MCF 10A (cell line): ENCODE measurements around the gene ANKRD61. TPM values are rescaled to one million over a fixed set of nuclear protein-coding genes. Genes with fewer than 3 reads are reported as not detected.
"Not testable (repeated sequence)": the region's sequence is repeated elsewhere in the genome, so short reads cannot be mapped to it uniquely, and the experiment has no call there.

ENCODE experiments used
- BruUV-seq: library from RNA; stranded (reverse); fragments of 400-500 nt; replicated peaks from 2 replicates; lab custom pipeline; 2021; lab: Mats Ljungman, UMichigan
- CTCF ChIA-PET: fragments of 300-600 bp; sonication (Branson Sonifier 250); formaldehyde crosslinking; extraction: SDS; loops from one replicate; lab custom pipeline; 2021; ENCODE audit warnings: antibody characterized with exemption, inconsistent platforms; lab: Yijun Ruan, JAX
- POLR2A ChIA-PET: fragments of 300-600, 350-650 bp; sonication (Branson Sonifier 250); formaldehyde crosslinking; extraction: SDS; loops from one replicate; lab custom pipeline; 2020; ENCODE audit warnings: antibody characterized with exemption, inconsistent platforms; lab: Yijun Ruan, JAX
- DNase-seq: peaks from one replicate; pipeline ENCODE4 v3.0.0-alpha.2; 2018; ENCODE audit not compliant: unreplicated experiment
- H3K27ac Mint-ChIP-seq: one replicate; pipeline ENCODE4 v1.8.0; 2022; ENCODE audit warnings: mild to moderate bottlenecking, low read depth, mixed read lengths; ENCODE audit not compliant: unreplicated experiment
- H3K27me3 Mint-ChIP-seq: one replicate; pipeline ENCODE4 v1.8.0; 2022; ENCODE audit warnings: mixed read lengths; ENCODE audit not compliant: insufficient read depth, unreplicated experiment
- H3K36me3 Mint-ChIP-seq: one replicate; pipeline ENCODE4 v1.8.0; 2022; ENCODE audit warnings: mild to moderate bottlenecking, moderate library complexity, mixed read lengths; ENCODE audit not compliant: insufficient read depth, unreplicated experiment
- H3K4me1 Mint-ChIP-seq: one replicate; pipeline ENCODE4 v1.8.0; 2022; ENCODE audit warnings: mixed read lengths; ENCODE audit not compliant: insufficient read depth, unreplicated experiment
- H3K4me3 Mint-ChIP-seq: one replicate; pipeline ENCODE4 v1.8.0; 2022; ENCODE audit warnings: mild to moderate bottlenecking, moderate library complexity, mixed read lengths; ENCODE audit not compliant: unreplicated experiment
- H3K9me3 Mint-ChIP-seq: one replicate; pipeline ENCODE4 v1.8.0; 2022; ENCODE audit warnings: mixed read lengths; ENCODE audit not compliant: unreplicated experiment
- CTCF ChIP-seq: fragments of 200-600 bp; IDR thresholded peaks from one replicate; pipeline ENCODE4 v1.8.0; 2022; ENCODE audit warnings: antibody characterized with exemption, mild to moderate bottlenecking; ENCODE audit not compliant: unreplicated experiment
- intact Hi-C: fragments of 100-400 bp; cut with micrococcal nuclease; formaldehyde crosslinking; loops from 2 replicates; pipeline ENCODE4 v1.14.1; 2022
- total RNA-seq: library from RNA; stranded (reverse); gene quantifications from 2 replicates; pipeline ENCODE4 v1.2.3, GENCODE V29; 2022

The ANKRD61 gene
- total RNA-seq, 1 experiment from 2014 or later = not detected

- peaks cover 31% of the 10 kb centered on the region for H3K36me3 Mint-ChIP-seq
- TSS peak; percentile 63 for BruUV-seq
- H3K4me3 Mint-ChIP-seq = peak within 1 kb of the TSS; percentile 83
- no peaks in the 10 kb centered on the region for H3K9me3 Mint-ChIP-seq
- peak; percentile 99 for DNase-seq
- no peaks in the 10 kb centered on the region for H3K27me3 Mint-ChIP-seq
- POLR2A ChIA-PET = interaction anchor here (0.6 to 4.7 kb wide), 12 partner anchors 11 to 439 kb away, joined by 3 to 38 read pairs (median 4); partner anchors contain the start of gene DAGLB
- intact Hi-C loops = no loop called here
- TF ChIP-seq CTCF = no peak
- peak within 1 kb of the TSS; percentile 88 for H3K27ac Mint-ChIP-seq
- peaks cover 33% of the 10 kb centered on the region for H3K4me1 Mint-ChIP-seq
- CTCF ChIA-PET = interaction anchor here (0.6 to 2.5 kb wide), 4 partner anchors 8 to 98 kb away, joined by 3 to 9 read pairs (median 4); no protein-coding TSS in a partner anchor
These were observed 22.2 kb upstream of the ANKRD61 start, which contains the start of the genes AIMP2 and PMS2 for GRCh38 chr7:6008668-6009611. Gene AIMP2 (plus strand): TSS chr7:6009272. CDS start chr7:6009364, 92 bp downstream. Gene PMS2 (minus strand): TSS chr7:6009049. CDS start chr7:6009019, 30 bp downstream.

- peak overlapping the region; percentile 88 for H3K27ac Mint-ChIP-seq
- H3K9me3 Mint-ChIP-seq, DNase-seq, intact Hi-C loops, CTCF ChIA-PET, H3K27me3 Mint-ChIP-seq, BruUV-seq: not testable (repeated sequence)
- H3K4me3 Mint-ChIP-seq = peak overlapping the region; percentile 83
- H3K4me1 Mint-ChIP-seq = peaks cover 39% of the 10 kb centered on the region
- POLR2A ChIA-PET = interaction anchor here (1.0 to 1.2 kb wide), 2 partner anchors 73 to 96 kb away, joined by 3 to 8 read pairs; no protein-coding TSS in a partner anchor
- peaks cover 27% of the 10 kb centered on the region for H3K36me3 Mint-ChIP-seq
These were observed 20.8 kb upstream of the ANKRD61 start for GRCh38 chr7:6010370-6010769.

- DNase-seq = no peak
- Mint-ChIP-seq H3K27me3 (no peaks in the 10 kb centered on the region), H3K4me3 (peak overlapping the region; percentile 83), H3K9me3 (no peaks in the 10 kb centered on the region), H3K36me3 (peaks cover 39% of the 10 kb centered on the region), H3K27ac (no peak overlapping the region), H3K4me1 (peaks cover 45% of the 10 kb centered on the region)
- no TSS peak for BruUV-seq
- intact Hi-C loops = no loop called here
- CTCF ChIA-PET = no interaction called here
- POLR2A ChIA-PET = interaction anchor here (0.6 to 1.3 kb wide), 2 partner anchors 13 to 81 kb away, joined by 3 to 7 read pairs; no protein-coding TSS in a partner anchor
- TF ChIP-seq CTCF = no peak
These were observed 19.6 kb upstream of the ANKRD61 start for GRCh38 chr7:6011541-6011940.

GRCh38 chr7:6012355-6013104 is 18.6 kb upstream of the ANKRD61 start:
- POLR2A ChIA-PET = interaction anchor here (0.6 to 1.3 kb wide), 2 partner anchors 12 to 80 kb away, joined by 3 to 7 read pairs; no protein-coding TSS in a partner anchor
- no peak overlapping the region for H3K4me3 Mint-ChIP-seq
- H3K27me3 Mint-ChIP-seq = no peaks in the 10 kb centered on the region
- H3K36me3 Mint-ChIP-seq = peaks cover 48% of the 10 kb centered on the region
- no peak for TF ChIP-seq CTCF
- BruUV-seq = no TSS peak
- no peak for DNase-seq
- peak overlapping the region; percentile 21 for H3K27ac Mint-ChIP-seq
- H3K9me3 Mint-ChIP-seq = no peaks in the 10 kb centered on the region
- intact Hi-C loops = no loop called here
- H3K4me1 Mint-ChIP-seq = peaks cover 36% of the 10 kb centered on the region
- CTCF ChIA-PET = no interaction called here
